KOPT-K1 (cell line): ENCODE measurements around the gene DHRS1.
A peak's percentile ranks its signal among the peaks of the same experiment; 100 is the strongest.

Experiments used
- H3K27ac ChIP-seq: fragments of 200-600 bp; sonication (generic); 2 replicates; pipeline ENCODE4 v1.5.1; 2016; ENCODE audit warnings: antibody characterized with exemption, mild to moderate bottlenecking, low read depth, low read length; ENCODE audit not compliant: poor library complexity, severe bottlenecking
- H3K36me3 ChIP-seq: fragments of 200-600 bp; sonication (generic); 2 replicates; pipeline ENCODE4 v1.5.1; 2017; ENCODE audit warnings: antibody characterized with exemption, mild to moderate bottlenecking, low read length, moderate library complexity; ENCODE audit not compliant: insufficient read depth
- H3K9me3 ChIP-seq: fragments of 200-600 bp; sonication (generic); 2 replicates; pipeline ENCODE4 v1.5.1; 2017; ENCODE audit warnings: antibody characterized with exemption, low read length, mild to moderate bottlenecking; ENCODE audit not compliant: insufficient read depth, poor library complexity, severe bottlenecking

Gene DHRS1

DNA sequence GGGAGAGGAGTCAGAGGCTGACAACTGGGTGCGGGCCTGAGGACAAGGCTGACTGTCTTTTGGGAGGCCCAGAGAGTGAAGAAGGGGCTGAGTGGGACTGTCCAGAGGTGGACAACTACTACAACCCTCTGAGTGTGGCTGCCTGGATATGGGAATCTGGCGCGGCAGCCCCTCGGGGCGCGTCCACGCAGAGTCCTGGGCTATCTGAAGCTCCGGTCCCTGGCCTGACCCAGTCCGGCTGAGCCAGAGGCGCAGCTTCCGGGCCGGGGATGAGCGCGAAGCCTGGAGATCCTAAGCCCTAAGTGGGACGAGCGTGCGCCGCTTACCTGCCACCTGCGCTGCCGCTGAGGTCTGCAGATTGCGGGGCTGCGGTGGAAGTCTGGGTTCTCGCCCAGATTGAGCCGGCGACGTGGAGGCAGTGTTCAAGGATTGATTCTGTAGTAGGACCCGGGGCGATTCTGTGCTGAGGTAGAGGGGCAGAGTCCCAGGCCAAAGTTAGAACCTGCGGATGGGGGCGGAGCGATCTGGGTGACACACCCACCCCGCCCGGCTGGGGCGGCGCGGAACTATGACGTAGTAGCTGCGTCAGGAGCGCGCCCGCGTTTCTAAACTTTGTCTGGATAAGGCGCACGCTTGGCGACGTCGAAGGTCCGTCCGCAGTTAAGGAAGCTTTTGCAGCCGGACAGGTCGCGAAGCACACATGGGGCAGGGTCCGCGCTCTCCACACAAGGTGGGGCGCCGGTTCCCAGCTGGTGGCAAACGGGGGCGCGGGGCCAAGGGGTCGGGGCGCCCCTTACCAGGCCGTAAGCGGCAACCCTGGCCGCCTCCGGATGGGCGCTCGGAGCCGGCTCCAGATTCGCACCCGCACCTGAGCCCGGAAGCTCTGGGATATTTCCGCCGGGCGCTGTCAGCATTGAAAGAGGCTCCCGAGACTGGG is at the start of gene DHRS1, which contains the start of gene NOP9:
Gene DHRS1, minus strand, starts transcription at position 526 of the 937 bp plus-strand sequence. CDS start 674 bp downstream, outside the sequence.
Gene NOP9, plus strand, starts transcription at position 596 of the 937 bp plus-strand sequence. Its CDS starts 105 bp downstream, at position 701.
- Histone ChIP-seq H3K27ac (peak within 1 kb of the TSS; percentile 57), H3K9me3 (no peaks in the 10 kb centered on the region), H3K36me3 (peaks cover 46% of the 10 kb centered on the region)

DNA sequence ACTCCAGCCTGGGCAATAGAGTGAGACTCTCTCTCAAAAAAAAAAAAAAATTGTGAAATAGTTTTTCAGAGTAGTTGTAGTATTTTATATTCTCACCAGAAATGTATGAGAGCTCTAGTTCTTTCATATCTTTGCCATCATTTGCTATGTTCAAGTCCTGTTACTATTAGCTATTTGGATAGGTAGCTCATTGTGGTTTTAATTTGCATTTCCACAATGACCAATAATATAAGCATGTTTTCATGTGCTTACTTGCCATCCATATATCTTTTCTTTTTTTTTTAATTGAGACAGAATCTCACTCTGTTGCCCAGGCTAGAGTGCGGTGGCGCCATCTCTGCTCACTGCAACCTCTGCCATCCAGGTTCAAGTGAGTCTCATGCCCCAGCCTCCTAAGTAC is 48.6 kb upstream of the DHRS1 start:
- H3K27ac ChIP-seq: no peak overlapping the region
- H3K9me3 ChIP-seq: no peaks in the 10 kb centered on the region
- no peaks in the 10 kb centered on the region for H3K36me3 ChIP-seq

DNA sequence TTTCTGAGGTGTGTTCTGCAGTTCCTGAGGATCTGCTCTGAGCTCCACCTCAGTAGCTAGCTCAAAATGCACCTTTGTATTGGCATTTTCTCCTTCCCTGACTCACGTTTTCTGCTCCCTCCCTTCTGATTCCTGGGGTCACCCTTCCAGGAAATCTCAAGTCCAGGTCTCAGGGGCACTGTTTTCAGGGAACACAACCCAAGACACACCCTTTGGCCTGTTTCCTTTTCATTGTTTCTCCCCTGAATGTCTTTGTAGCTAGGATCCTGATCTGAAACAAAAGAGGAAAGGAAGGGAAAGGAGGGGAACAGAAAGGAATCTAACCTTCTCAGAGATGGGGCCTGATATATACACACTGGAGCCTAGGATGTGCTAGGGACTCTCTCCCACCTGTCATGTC is 47.6 kb upstream of the DHRS1 start:
- H3K36me3 ChIP-seq: no peaks in the 10 kb centered on the region
- no peak overlapping the region for H3K27ac ChIP-seq
- no peaks in the 10 kb centered on the region for H3K9me3 ChIP-seq

DNA sequence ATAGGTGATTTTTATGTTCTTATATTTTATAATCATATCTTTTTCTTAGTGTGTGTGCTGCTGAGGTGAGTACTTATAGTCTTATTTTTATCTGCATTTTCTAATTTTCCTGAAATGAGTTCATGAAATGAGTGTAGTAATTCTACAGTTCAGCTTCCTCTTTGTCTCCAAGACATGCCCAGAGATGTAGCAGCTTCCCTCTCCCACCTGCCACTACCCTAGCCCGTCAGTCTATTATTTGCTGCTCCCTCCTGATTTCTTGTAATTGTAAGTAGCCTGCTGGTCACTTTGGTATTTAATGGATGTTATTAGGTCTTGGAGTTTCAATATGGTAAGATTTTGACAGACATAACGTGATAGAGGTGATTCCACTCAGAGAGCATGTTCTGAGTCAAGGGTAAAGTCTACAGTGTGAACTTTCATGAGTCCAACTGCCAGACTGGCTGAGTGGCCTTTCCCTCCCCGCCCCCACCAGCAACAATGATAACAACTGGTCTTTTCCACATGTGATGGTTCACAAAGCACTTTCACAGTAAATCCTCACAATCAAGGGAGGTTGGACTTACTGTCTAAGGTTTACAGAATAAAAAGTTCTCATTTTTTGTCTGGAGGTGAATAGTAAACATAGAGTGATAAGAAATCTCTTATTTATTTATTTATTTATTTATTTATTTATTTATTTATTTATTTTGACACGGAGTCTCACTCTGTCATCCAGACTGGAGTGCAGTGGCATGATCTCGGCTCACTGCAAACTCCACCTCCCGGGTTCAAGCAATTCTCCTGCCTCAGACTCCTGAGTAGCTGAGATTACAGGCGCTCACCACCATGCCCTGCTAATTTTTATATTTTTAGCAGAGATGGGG is 44.4 kb upstream of the DHRS1 start:
- Histone ChIP-seq H3K9me3 (no peaks in the 10 kb centered on the region), H3K27ac (no peak overlapping the region), H3K36me3 (no peaks in the 10 kb centered on the region)

DNA sequence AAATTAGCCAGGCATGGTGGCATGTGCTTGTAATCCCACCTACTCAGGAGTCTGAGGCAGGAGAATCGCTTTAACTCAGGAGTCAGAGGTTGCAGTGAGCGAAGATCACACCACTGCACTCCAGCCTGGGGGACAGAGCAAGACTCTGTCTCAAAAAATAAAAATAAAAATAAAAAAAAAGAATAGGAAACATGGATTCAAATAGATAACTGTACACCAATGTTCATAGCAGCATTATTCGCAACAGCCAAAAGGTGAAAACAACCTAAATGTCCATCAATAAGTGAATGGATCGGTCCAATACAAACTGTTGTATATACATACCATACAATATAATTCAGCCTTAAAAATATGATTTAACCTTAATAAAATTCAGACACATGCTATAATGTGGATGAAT is 43.3 kb upstream of the DHRS1 start:
- H3K9me3 ChIP-seq: no peaks in the 10 kb centered on the region
- H3K36me3 ChIP-seq: no peaks in the 10 kb centered on the region
- no peak overlapping the region for H3K27ac ChIP-seq

DNA sequence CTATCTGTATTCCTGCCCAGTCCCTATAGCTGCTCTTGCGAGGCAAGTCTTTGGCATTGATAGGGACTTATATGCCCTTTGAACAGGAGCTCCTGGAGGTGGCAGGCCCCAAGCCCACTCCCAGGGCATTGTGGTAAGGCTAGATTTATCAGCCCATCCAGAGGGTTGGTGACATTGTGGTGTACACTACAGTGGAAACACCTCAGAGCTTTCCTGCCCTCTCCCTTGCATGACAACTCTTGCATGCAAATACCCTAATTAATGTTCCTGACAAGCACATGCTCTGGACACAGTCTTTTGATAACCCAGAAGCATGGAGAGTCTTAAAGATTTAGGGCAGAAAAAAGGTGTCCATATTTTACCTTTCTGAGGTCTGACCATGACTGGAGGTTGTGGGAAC is 41.0 kb upstream of the DHRS1 start:
- H3K27ac ChIP-seq: no peak overlapping the region
- H3K9me3 ChIP-seq: no peaks in the 10 kb centered on the region
- H3K36me3 ChIP-seq: no peaks in the 10 kb centered on the region

DNA sequence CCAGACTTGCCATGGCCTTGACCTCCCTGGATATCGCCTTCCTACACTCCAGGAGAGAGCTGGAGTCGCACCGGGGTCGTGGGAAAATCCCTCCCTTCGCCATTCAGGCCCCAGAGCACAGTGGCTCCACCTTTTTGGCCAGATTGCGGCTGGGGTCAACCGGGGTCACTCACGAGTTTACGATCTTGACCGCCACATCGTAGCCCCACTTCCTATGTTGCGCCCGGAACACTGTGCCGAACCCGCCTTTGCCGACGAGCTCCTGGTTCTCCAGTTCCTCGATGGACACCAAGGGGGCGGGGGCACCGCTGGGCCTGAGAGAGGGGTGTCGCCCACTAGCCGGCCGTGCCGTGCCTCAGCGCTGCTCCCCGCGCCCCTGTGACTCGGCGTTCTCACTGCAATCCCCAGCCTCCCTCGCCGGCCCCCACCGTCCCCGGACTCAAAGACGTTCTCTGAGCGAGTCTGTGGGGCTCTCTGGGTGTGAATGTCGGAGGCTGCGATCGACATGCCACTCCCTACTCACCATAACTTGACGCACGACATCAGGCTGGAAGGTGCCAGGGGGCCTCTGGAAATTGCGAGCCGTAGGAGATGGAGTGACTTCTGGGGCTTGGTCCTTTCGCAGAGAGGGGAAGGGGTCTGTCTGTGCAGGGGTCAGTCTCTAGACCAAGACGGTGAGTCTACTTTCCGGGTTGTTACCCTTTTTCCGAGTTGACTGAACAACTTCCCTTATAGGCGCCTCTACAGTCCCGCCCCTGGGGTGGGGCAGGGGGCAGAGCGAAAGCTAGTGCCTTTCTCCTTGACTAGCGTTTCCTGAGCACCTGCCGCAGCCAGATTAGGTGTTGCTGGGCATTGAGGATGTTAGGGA is 39.9 kb upstream of the DHRS1 start, which contains the start of gene RIPK3:
Gene RIPK3, minus strand, starts transcription at position 708 of the 868 bp plus-strand sequence. Its CDS starts 165 bp downstream, at position 543.
- no peaks in the 10 kb centered on the region for H3K36me3 ChIP-seq
- H3K27ac ChIP-seq: no peak within 1 kb of the TSS
- H3K9me3 ChIP-seq: no peaks in the 10 kb centered on the region

DNA sequence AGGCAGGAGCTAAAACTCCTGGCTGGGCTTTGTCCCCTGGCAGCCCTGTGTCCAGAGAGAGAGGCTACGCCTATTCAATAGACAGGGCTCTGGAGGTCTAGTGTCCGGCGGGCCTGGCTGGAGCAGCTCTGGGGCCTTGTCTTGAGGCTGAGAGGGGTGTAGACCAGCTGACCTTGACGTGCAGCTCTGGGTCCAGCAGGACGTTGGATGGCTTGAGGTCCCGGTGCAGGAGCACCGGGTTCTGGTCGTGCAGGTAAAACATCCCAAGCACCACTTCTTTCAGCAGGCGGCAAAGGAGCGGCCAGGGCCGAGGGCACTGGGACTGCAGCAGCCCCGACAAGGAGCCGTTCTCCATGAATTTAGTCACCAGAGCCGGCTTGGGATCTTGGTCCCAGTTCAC is 39.3 kb upstream of the DHRS1 start:
- no peak overlapping the region for H3K27ac ChIP-seq
- H3K9me3 ChIP-seq: no peaks in the 10 kb centered on the region
- no peaks in the 10 kb centered on the region for H3K36me3 ChIP-seq

DNA sequence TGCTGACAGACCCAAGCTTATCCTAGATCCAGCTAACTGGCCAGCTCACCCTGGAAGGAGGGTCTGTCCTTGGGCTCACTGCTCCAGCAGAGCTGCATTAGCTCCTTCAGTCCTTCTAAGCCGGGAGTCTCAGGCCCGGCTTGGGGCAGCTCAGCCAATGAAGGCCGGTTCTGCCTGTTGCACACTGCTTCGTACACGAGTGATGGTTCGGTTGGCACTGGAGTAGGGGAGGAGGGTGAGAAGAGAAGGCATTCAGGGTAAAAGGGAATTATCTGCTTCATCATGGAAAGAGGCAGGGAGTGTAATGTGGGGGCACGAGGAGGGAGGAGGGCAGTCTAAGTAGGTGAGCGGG is 38.2 kb upstream of the DHRS1 start:
- no peaks in the 10 kb centered on the region for H3K36me3 ChIP-seq
- H3K27ac ChIP-seq: no peak overlapping the region
- H3K9me3 ChIP-seq: no peaks in the 10 kb centered on the region

DNA sequence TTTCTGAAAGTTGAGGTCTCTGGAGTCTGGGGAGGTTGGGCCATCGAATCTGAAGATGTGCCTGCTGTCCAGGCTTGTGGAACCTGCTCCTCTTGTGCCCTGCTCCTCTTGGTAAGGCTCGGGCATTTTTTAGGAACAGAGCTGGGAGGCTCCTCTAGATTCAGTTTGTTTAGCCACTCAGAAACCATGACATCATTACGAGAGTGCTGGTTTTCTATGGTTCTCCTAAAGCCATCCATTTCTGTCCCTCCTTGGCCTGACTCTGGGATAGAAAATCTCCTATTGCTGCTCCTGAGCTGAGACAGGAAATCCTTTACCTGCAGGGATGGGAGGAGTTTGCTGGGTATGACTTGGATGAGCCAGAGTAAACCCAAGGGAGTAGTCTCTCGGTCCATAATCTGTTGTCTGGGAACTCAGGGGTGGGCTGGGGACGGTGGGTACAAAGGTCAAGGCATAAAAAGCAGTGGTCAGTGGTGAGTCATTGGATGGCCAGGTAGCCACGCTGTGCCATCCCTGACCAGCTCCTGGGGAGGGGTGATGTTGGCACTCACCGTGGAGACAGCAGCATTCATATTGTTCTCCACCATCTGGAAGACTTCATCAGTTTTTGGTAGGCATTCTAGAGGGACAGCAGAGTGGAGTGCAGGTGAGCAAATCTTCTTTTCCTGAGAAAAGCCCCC is 37.7 kb upstream of the DHRS1 start:
- H3K9me3 ChIP-seq: no peaks in the 10 kb centered on the region
- no peaks in the 10 kb centered on the region for H3K36me3 ChIP-seq
- H3K27ac ChIP-seq: no peak overlapping the region

DNA sequence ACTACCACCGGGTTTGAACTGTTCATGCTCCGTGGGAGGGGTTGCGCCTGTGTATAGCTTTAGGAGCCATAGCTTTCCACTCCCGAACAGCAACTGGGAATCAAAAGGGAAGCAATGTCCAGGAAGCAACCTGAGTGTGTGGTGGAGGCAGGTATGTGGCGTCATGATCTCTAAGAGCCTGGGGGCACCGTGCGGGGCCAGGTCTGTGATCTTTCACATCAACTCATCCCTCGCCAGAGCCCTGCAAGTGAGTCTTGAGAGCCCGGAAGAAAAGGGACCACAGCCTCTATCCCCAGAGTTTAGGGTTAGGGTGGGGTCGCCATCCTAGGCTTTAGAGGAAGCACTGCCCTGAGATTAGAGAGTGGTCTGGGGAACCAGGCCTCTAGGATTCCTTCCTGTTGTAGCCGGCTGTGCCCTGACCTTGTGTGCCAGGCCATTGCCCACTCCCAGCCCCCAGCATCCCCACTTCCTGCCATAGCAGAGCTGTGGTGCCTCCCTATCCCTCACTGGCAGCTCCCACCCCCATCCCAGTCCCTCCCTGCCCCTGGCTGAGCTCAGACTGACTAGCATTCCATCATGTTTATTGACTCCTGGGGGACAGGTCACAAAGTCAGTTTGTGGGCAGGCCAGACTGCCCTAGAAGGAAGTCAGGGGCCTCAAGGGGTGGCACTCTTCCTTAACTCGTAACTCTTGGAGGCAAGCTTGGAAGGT is 36.0 kb upstream of the DHRS1 start:
- H3K36me3 ChIP-seq: no peaks in the 10 kb centered on the region
- no peak overlapping the region for H3K27ac ChIP-seq
- H3K9me3 ChIP-seq: no peaks in the 10 kb centered on the region

DNA sequence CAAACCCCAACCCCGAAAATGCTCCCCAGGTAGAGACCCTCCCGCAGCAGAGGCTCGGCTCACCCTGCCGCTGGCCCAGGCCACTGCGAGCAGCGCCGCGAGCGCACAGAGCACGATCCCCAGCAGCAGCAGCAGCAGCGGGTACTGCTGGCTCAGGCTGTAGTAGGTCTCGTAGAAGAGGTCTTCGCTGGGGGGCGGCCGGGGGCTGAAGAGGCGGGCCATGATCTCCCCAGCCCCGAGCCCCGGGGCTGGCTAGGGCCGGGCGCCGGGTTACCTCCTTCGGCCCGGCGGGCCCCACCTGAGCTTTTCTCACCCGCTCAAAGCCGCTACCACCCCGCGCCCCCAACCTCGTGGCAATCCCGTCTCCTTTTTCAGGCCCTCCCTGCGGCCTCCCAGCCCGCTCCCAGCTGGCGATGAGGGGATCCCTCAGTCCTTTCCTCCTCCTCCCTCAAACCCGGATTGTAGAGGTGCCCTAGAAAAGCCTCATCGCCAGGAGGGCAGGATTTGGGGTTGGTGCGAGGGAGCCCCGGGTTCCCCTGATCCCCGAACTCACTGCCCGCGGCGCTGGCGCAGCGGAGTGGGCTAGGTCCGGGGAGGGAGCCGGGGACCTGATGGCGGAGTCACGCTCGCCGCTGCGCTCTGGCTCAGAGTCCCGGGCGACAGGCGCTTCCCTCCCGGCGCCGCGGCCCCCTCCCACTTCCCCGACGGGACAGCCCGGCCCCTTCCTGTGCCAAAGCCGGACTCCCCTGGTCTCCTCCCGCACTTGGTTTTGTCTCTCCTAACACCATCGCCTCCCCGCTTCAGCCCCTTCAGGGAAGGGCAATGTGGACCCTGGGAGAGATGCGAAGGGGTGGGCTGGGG is 35.1 kb upstream of the DHRS1 start, which contains the start of gene ADCY4:
Gene ADCY4, minus strand, starts transcription at position 641 of the 861 bp plus-strand sequence. Its CDS starts 419 bp downstream, at position 222.
- Histone ChIP-seq H3K36me3 (no peaks in the 10 kb centered on the region), H3K9me3 (no peaks in the 10 kb centered on the region), H3K27ac (no peak within 1 kb of the TSS)
